Upper lobe of left lung (tissue), 6 donors: ENCODE results near the gene CSNK1G2. TPM values are rescaled to one million over a fixed set of nuclear protein-coding genes. Genes with fewer than 3 reads are reported as not detected.
"Not testable (repeated sequence)": the region's sequence is repeated elsewhere in the genome, so short reads cannot be mapped to it uniquely, and the experiment has no call there.

Source experiments
- ATAC-seq, 2 donors: fragments of 200-7000 bp; cut with Tn5 transposase; one replicate each; pipeline ENCODE4 v1.9.1; 2022; ENCODE audit warnings: mild to moderate bottlenecking in 2 of 2, moderate library complexity in 2 of 2; ENCODE audit not compliant: low FRiP score in 2 of 2
- DNase-seq, 2 donors: peaks; one replicate each; pipeline ENCODE4 v3.0.0-alpha.2; 2019 to 2020
- H3K27ac ChIP-seq, 4 donors: fragments of 200-600 bp; sonication (generic); one replicate each; pipeline ENCODE4 v1.5.1; 2016 to 2019
- H3K27me3 ChIP-seq, 4 donors: fragments of 200-600 bp; sonication (generic); one replicate each; pipeline ENCODE4 v1.5.1; 2017 to 2019
- H3K36me3 ChIP-seq, 4 donors: fragments of 200-600 bp; sonication (generic); one replicate each; pipeline ENCODE4 v1.5.1; 2016 to 2019
- H3K4me1 ChIP-seq, 4 donors: fragments of 200-600 bp; sonication (generic); one replicate each; pipeline ENCODE4 v1.5.1; 2018 to 2019
- H3K4me3 ChIP-seq, 4 donors: fragments of 200-600 bp; sonication (generic); one replicate each; pipeline ENCODE4 v1.5.1; 2017 to 2019; ENCODE audit warnings: mild to moderate bottlenecking in 2 of 4, moderate library complexity in 1 of 4
- H3K9me3 ChIP-seq, 4 donors: fragments of 200-600 bp; sonication (generic); one replicate each; pipeline ENCODE4 v1.5.1; 2018 to 2019
- CTCF ChIP-seq, 6 experiments: fragments of 450-650 bp in 4 of 6; fragments of 200-600 bp in 2 of 6; sonication (generic) in 2 of 6; IDR thresholded peaks; one replicate each; pipeline ENCODE4 v1.5.1; 2016 to 2019; ENCODE audit warnings: antibody characterized with exemption in 6 of 6
- EP300 ChIP-seq, 4 donors: sonication (generic); formaldehyde crosslinking; IDR thresholded peaks; one replicate each; pipeline ENCODE4 v1.5.1; 2017; ENCODE audit warnings: antibody characterized with exemption in 4 of 4, control low read depth in 2 of 4
- POLR2A ChIP-seq, 4 donors: fragments of 450-650 bp; IDR thresholded peaks; one replicate each; pipeline ENCODE4 v1.5.1; 2016 to 2017; ENCODE audit warnings: antibody characterized with exemption in 4 of 4, mild to moderate bottlenecking in 2 of 4
- POLR2AphosphoS5 ChIP-seq, 2 donors: sonication (generic); formaldehyde crosslinking; IDR thresholded peaks; one replicate each; pipeline ENCODE4 v1.5.1; 2017; ENCODE audit warnings: antibody characterized with exemption in 2 of 2
- WGBS, 2 donors: methylation state at CpG; one replicate each; pipeline ENCODE4 v1.1.5; 2017 to 2018; 5-methylcytosine and 5-hydroxymethylcytosine counted together
- total RNA-seq, 6 donors: library from RNA; depleted of rRNA in 4 of 6; stranded (reverse); fragments of >200 nt in 4 of 6; gene quantifications; one replicate each; pipeline versions ENCODE4 v1.1.0 to v1.2.1, GENCODE V29; 2016 to 2021
- donor health status: DM: no; HTN: no; CAD: no; lungs with moderate emphysema.
- donor health status: DM: no; HTN: yes; CAD: no; lungs with severe emphysema.

CSNK1G2 gene
- total RNA-seq, 6 donors from 2014 or later, result 49.9 to 176 (median 75.4) TPM

GRCh38 chr19:1986357-1987162, 45.6 kb downstream of the CSNK1G2 start:
- Histone ChIP-seq H3K4me1 (no peaks in the 10 kb centered on the region), H3K4me3 (no peak overlapping the region), H3K9me3 (no peaks in the 10 kb centered on the region), H3K27ac (no peak overlapping the region), H3K27me3 (no peaks in the 10 kb centered on the region), H3K36me3 (peaks cover 18 to 95% (median 77%) of the 10 kb centered on the region in 4 donors)
- WGBS, 2 donors, result 94 to 96% methylated on average over 32 to 42 of the region's 42 CpGs
- DNase-seq (peak in 1 of 2 donors; percentile 83), ATAC-seq (peak in 1 of 2 donors; percentile 3)
- no peak for TF ChIP-seq POLR2A (IDR thresholded peaks at IDR 0.05)
- no peak for TF ChIP-seq EP300 (IDR thresholded peaks at IDR 0.05)
- TF ChIP-seq POLR2AphosphoS5 (IDR thresholded peaks at IDR 0.05), result no peak
- TF ChIP-seq CTCF (IDR thresholded peaks at IDR 0.05), result no peak

GRCh38 chr19:1987197-1988187, 46.5 kb downstream of the CSNK1G2 start:
- ATAC-seq (peak in 1 of 2 donors; percentile 10), DNase-seq (peak in 1 of 2 donors; percentile 65)
- 82 to 89% methylated on average over 13 to 23 of the region's 42 CpGs for WGBS, 2 donors
- Histone ChIP-seq H3K9me3 (no peaks in the 10 kb centered on the region), H3K27ac (no peak overlapping the region), H3K27me3 (no peaks in the 10 kb centered on the region), H3K36me3 (peaks cover 18 to 91% (median 70%) of the 10 kb centered on the region in 4 donors), H3K4me1 (no peaks in the 10 kb centered on the region), H3K4me3 (no peak overlapping the region)
- TF ChIP-seq POLR2A (IDR thresholded peaks at IDR 0.05), result no peak
- TF ChIP-seq CTCF (IDR thresholded peaks at IDR 0.05), result no peak
- TF ChIP-seq EP300 (IDR thresholded peaks at IDR 0.05), result no peak
- TF ChIP-seq POLR2AphosphoS5 (IDR thresholded peaks at IDR 0.05), result no peak

- H3K36me3 ChIP-seq, result peaks cover 18 to 88% (median 69%) of the 10 kb centered on the region in 4 donors
- 78 to 86% methylated on average over 10 of the region's 10 CpGs for WGBS, 2 donors
- not testable (repeated sequence) for H3K27ac ChIP-seq
These were observed 47.5 kb downstream of the CSNK1G2 start for GRCh38 chr19:1988464-1988863.

GRCh38 chr19:1989513-1990229, 48.7 kb downstream of the CSNK1G2 start:
- Histone ChIP-seq H3K27me3 (no peaks in the 10 kb centered on the region), H3K9me3 (no peaks in the 10 kb centered on the region), H3K36me3 (peaks cover 18 to 80% (median 65%) of the 10 kb centered on the region in 4 donors), H3K4me3 (no peak overlapping the region), H3K4me1 (no peaks in the 10 kb centered on the region), H3K27ac (no peak overlapping the region)
- 95 to 97% methylated on average over 34 to 36 of the region's 40 CpGs for WGBS, 2 donors
- ATAC-seq (no peak), DNase-seq (peak in 1 of 2 donors; percentile 64)
- TF ChIP-seq POLR2AphosphoS5 (IDR thresholded peaks at IDR 0.05), result no peak
- no peak for TF ChIP-seq POLR2A (IDR thresholded peaks at IDR 0.05)
- no peak for TF ChIP-seq CTCF (IDR thresholded peaks at IDR 0.05)
- TF ChIP-seq EP300 (IDR thresholded peaks at IDR 0.05), result no peak

More at GRCh38 chr19:1988464-1988863, 47.5 kb downstream of the CSNK1G2 start:
- not testable (repeated sequence) for DNase-seq, H3K9me3 ChIP-seq, H3K4me3 ChIP-seq, ATAC-seq, H3K4me1 ChIP-seq, H3K27me3 ChIP-seq
